Gastrocnemius medialis (tissue), 4 donors: ENCODE data around the gene GTF2B.

Experiments
- CTCF ChIP-seq, 5 experiments: fragments of 450-650 bp in 3 of 5; fragments of 200-600 bp in 2 of 5; sonication (generic) in 2 of 5; IDR thresholded peaks in 4 of 5; conservative IDR thresholded peaks in 1 of 5; 1 replicate in 4 of 5; 2 replicates in 1 of 5; pipeline ENCODE4 v1.5.1; 2016 to 2019; ENCODE audit warnings: antibody characterized with exemption in 5 of 5, mild to moderate bottlenecking in 3 of 5, moderate library complexity in 3 of 5
- POLR2A ChIP-seq, 2 donors: fragments of 450-650 bp; IDR thresholded peaks; one replicate each; pipeline ENCODE4 v1.6.1; 2017; ENCODE audit warnings: antibody characterized with exemption in 2 of 2, mild to moderate bottlenecking in 2 of 2, moderate library complexity in 2 of 2

GRCh38 chr1:88813471-88813870, 77.9 kb downstream of the GTF2B start:
- TF ChIP-seq CTCF (IDR thresholded peaks at IDR 0.05 in 4 of 5, conservative IDR thresholded peaks at IDR 0.05 in 1 of 5), result no peak
- TF ChIP-seq POLR2A (IDR thresholded peaks at IDR 0.05), result no peak
